ENCODE data around the gene MAN2A1.

The MAN2A1 gene

DNA sequence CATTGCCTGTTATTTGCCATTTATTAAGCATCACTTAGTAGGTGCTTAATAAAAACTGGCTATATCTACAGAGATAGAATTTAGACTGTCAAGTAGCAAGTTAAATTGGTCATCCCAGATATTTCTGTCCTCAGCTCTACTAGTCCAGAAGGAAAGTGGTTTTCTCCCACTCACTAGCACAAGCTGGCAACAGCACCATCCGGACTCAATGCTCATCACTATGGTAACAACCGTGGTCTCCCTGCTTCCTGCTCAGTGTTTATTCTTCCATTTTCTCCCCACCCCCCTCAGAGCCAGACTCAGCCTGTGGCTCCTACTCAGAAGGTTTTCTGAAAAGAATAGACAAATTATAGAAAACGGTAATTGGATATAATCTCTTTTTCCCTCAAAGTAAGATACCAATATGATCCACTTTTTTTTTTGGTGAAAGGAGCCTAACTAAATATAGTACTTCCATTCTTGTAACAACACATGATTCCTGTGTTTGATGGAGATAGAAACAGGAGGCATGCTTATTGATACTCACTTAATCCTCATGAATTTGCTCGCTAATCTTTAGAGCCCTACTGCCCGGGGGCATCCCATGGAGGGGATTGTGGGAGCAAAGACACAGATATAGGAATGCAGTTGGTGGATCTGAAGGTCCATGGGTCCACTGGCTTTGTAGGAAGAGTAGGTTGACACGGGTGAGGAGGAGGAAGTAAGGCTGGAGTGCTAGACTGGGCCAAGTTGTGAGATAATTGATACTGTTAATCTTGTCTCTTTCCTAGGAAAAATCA, 191.4 kb downstream of the MAN2A1 start:
- TF ChIP-seq, protein P1, sequence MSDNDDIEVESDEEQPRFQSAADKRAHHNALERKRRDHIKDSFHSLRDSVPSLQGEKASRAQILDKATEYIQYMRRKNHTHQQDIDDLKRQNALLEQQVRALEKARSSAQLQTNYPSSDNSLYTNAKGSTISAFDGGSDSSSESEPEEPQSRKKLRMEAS (IDR thresholded peaks at IDR 0.05), result no peak
- no peak for TF ChIP-seq CREB1 (IDR thresholded peaks at IDR 0.05; ENCODE audit: low read depth)
- no peak for TF ChIP-seq FOXM1 (IDR thresholded peaks at IDR 0.05; ENCODE audit: borderline replicate concordance, low read depth)
- no peak for TF ChIP-seq TCF12 (IDR thresholded peaks at IDR 0.05; ENCODE audit: low read depth)
- no peak for TF ChIP-seq RAD21 (IDR thresholded peaks at IDR 0.05; ENCODE audit: low read depth)
- TF ChIP-seq TAF1 (IDR thresholded peaks at IDR 0.05; ENCODE audit: low read depth), result no peak
- no peak for TF ChIP-seq EGR1 (IDR thresholded peaks at IDR 0.05)

DNA sequence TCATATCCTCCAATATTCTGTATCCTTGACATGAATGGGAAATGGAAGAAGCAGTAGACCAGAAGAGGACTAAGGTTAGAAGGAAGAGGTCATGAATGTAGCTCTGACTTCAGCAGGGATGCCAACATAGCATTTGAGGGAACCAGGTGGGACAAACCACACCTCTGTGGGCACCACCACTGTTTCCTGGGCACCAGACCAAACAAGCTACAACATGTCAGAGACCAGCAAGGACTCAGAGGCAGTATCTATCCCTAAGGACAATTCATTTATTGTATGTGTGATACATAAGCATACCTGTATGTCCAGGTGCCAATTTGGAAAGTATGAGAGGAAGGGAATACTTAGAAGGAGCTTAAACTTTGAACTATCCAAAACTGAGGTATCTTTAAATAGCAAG, 192.8 kb downstream of the MAN2A1 start:
- no peak for TF ChIP-seq YY1 (IDR thresholded peaks at IDR 0.05; ENCODE audit: low read depth)

DNA sequence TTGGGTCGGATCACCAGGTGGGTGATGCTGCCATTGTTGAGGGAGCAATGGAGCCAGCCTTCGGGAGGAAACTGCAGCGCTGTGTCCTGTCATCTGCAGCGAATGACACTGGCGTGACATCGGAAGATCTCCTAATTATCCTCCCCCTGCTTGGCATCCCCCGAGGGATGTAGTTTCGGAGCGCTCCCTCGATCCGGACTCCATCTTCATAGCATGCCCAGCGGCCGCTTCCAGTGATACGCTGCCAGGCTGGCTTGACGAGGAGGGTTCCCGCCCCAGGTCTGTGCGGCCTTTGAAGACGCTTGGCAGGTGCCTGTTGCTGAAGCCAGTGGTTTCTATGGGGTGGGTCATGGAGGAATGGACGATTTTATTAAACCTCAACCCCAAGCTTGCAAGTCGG, 194.9 kb downstream of the MAN2A1 start:
- TF ChIP-seq, protein P2, sequence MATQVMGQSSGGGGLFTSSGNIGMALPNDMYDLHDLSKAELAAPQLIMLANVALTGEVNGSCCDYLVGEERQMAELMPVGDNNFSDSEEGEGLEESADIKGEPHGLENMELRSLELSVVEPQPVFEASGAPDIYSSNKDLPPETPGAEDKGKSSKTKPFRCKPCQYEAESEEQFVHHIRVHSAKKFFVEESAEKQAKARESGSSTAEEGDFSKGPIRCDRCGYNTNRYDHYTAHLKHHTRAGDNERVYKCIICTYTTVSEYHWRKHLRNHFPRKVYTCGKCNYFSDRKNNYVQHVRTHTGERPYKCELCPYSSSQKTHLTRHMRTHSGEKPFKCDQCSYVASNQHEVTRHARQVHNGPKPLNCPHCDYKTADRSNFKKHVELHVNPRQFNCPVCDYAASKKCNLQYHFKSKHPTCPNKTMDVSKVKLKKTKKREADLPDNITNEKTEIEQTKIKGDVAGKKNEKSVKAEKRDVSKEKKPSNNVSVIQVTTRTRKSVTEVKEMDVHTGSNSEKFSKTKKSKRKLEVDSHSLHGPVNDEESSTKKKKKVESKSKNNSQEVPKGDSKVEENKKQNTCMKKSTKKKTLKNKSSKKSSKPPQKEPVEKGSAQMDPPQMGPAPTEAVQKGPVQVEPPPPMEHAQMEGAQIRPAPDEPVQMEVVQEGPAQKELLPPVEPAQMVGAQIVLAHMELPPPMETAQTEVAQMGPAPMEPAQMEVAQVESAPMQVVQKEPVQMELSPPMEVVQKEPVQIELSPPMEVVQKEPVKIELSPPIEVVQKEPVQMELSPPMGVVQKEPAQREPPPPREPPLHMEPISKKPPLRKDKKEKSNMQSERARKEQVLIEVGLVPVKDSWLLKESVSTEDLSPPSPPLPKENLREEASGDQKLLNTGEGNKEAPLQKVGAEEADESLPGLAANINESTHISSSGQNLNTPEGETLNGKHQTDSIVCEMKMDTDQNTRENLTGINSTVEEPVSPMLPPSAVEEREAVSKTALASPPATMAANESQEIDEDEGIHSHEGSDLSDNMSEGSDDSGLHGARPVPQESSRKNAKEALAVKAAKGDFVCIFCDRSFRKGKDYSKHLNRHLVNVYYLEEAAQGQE (IDR thresholded peaks at IDR 0.05; ENCODE audit: low read depth), result no peak
- TF ChIP-seq FOXM1 (IDR thresholded peaks at IDR 0.05; ENCODE audit: borderline replicate concordance, low read depth) (no peak), NFIC (IDR thresholded peaks at IDR 0.05) (no peak), YY1 (IDR thresholded peaks at IDR 0.05; ENCODE audit: low read depth) (no peak), CREB1 (IDR thresholded peaks at IDR 0.05; ENCODE audit: low read depth) (no peak), TCF12 (IDR thresholded peaks at IDR 0.05; ENCODE audit: low read depth) (no peak), CEBPB (IDR thresholded peaks at IDR 0.05) (no peak)
- TF ChIP-seq, protein P1 (IDR thresholded peaks at IDR 0.05), result no peak

DNA sequence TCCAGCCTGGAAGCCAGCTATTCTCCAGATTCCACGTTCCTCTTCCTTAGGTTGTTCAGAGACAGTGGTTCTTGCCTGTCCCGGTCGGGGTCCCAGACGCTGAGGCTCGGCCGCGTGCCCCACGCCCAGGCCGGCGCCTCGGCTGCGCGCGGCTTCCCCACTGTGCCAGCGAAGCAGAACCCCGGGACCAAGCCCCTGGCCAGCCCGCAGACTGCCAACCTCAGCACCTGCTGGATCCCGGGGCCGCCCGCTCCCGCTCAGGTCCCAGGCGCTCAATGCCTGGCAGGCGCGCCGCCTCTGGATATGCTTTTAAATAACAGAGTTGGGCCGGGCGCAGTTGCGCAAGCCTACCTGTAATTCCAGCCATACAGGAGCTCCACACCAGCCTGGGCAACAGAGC, 195.5 kb downstream of the MAN2A1 start:
- TF ChIP-seq CEBPB (IDR thresholded peaks at IDR 0.05) (no peak), FOXM1 (IDR thresholded peaks at IDR 0.05; ENCODE audit: borderline replicate concordance, low read depth) (no peak), TAF1 (IDR thresholded peaks at IDR 0.05; ENCODE audit: low read depth) (no peak), TCF12 (IDR thresholded peaks at IDR 0.05; ENCODE audit: low read depth) (no peak)

DNA sequence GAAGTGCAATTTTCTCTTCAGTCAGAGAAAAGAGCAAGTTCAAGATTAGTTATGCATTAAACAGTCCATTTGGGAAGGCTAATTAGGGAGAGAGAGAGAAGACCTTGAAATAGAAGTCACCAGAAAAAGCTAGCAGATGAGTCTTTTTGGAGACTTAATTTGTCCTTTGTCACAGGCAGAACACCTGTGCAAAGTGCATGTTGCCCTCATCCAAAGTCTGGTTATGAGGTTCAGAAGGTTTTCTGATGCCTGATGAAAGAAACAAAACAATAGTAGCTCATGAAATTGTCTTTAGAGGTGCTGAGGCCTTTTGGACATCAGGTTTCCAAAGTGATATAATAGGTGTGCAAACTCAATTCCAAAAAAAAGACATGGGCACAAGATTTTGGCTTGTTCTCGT, 199.3 kb downstream of the MAN2A1 start:
- no peak for TF ChIP-seq FOXM1 (IDR thresholded peaks at IDR 0.05; ENCODE audit: borderline replicate concordance, low read depth)
- no peak for TF ChIP-seq EP300 (IDR thresholded peaks at IDR 0.05; ENCODE audit: borderline replicate concordance)
- no peak for TF ChIP-seq YY1 (IDR thresholded peaks at IDR 0.05; ENCODE audit: low read depth)
- TF ChIP-seq, protein P1 (IDR thresholded peaks at IDR 0.05), result no peak
- no peak for TF ChIP-seq CREB1 (IDR thresholded peaks at IDR 0.05; ENCODE audit: low read depth)
- TF ChIP-seq NFIC (IDR thresholded peaks at IDR 0.05), result no peak
- TF ChIP-seq EGR1 (IDR thresholded peaks at IDR 0.05), result no peak
- no peak for TF ChIP-seq CEBPB (IDR thresholded peaks at IDR 0.05)
- no peak for TF ChIP-seq TEAD4 (IDR thresholded peaks at IDR 0.05)
- TF ChIP-seq, protein P2 (IDR thresholded peaks at IDR 0.05; ENCODE audit: low read depth), result no peak
- TF ChIP-seq TCF12 (IDR thresholded peaks at IDR 0.05; ENCODE audit: low read depth), result no peak
- TF ChIP-seq TAF1 (IDR thresholded peaks at IDR 0.05; ENCODE audit: low read depth), result no peak
- TF ChIP-seq RAD21 (IDR thresholded peaks at IDR 0.05; ENCODE audit: low read depth), result no peak
- TF ChIP-seq ZBTB7A (IDR thresholded peaks at IDR 0.05; ENCODE audit: low read depth), result no peak
- TF ChIP-seq, protein P3, sequence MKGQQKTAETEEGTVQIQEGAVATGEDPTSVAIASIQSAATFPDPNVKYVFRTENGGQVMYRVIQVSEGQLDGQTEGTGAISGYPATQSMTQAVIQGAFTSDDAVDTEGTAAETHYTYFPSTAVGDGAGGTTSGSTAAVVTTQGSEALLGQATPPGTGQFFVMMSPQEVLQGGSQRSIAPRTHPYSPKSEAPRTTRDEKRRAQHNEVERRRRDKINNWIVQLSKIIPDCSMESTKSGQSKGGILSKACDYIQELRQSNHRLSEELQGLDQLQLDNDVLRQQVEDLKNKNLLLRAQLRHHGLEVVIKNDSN (IDR thresholded peaks at IDR 0.05), result no peak

DNA sequence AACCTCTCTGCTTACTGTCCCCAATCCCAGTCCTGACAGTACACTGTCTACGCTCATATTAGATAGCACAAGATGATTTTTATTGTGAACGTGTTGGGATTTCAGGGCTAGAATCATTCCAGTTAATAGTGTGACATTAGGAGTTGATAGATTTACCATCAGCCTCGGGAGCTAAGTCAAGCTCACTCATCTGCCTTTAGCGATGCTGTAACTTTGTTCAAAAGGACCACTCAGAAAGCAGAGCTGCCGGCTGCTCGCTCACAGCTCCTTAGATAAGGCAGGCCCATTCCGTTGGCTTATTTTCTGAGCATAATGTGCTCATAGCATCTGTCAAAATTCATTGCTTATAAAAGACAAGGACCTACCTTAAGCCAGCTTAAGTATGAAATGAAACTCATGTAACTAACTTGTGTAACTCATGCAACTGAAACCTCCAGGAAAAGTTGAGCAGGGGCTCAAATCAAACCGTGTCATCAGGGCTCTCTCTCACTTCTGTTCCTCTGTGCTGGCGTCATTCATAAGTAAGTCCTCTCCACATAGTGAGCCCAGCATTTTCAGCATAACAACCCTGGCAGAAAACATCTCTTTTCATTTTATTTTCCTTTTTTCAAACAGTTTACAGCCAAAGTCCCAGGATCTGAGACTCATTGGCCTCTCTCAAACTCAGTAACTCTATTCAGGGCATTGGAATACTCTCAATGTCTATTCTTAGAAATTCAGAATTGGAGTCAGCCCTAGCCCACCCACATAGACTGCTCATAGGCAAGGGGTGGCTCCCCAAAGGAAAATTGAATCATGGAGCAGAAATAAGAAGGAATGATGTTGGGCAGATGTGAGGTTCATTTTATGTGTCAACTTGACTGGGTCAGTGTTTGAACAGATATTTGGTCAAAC, 208.8 kb downstream of the MAN2A1 start:
- no peak for TF ChIP-seq NFIC (IDR thresholded peaks at IDR 0.05)
- no peak for TF ChIP-seq FOXM1 (IDR thresholded peaks at IDR 0.05; ENCODE audit: borderline replicate concordance, low read depth)
- TF ChIP-seq TAF1 (IDR thresholded peaks at IDR 0.05; ENCODE audit: low read depth), result no peak
- no peak for TF ChIP-seq YY1 (IDR thresholded peaks at IDR 0.05; ENCODE audit: low read depth)
- TF ChIP-seq, protein P3 (IDR thresholded peaks at IDR 0.05), result no peak
- TF ChIP-seq, protein P1 (IDR thresholded peaks at IDR 0.05), result no peak
- TF ChIP-seq TCF12 (IDR thresholded peaks at IDR 0.05; ENCODE audit: low read depth), result no peak
- no peak for TF ChIP-seq EGR1 (IDR thresholded peaks at IDR 0.05)
